H1 (cell line): ENCODE data around the gene MARCHF3. TPM values are rescaled to one million over a fixed set of nuclear protein-coding genes. Genes with fewer than 3 reads are reported as not detected.

ENCODE experiments used
- CTCF ChIA-PET: fragments of 300-600 bp; sonication (Branson Sonifier 250); formaldehyde crosslinking; loops from one replicate; lab custom pipeline; 2021; ENCODE audit not compliant: partially characterized antibody; lab: Charles Lee
- POLR2A ChIA-PET: fragments of 300-600 bp; sonication (Branson Sonifier 250); formaldehyde crosslinking; loops from one replicate; lab custom pipeline; 2021; ENCODE audit warnings: inconsistent platforms; ENCODE audit not compliant: partially characterized antibody; lab: Charles Lee
- DNase-seq, 2 experiments: peaks; one replicate each; pipeline versions ENCODE4 v3.0.0 to v3.0.0-alpha.2; 2010 to 2022; ENCODE audit warnings: low spot score in 2 of 2, low read depth in 1 of 2, mixed read lengths in 1 of 2
- FAIRE-seq: peaks from 2 replicates; lab custom pipeline; 2011; peaks lifted over from hg19 to GRCh38; lab: Jason Lieb, UNC
- H2AFZ ChIP-seq: 2 replicates; pipeline ENCODE4 v1.8.1; 2012; ENCODE audit warnings: low read length, inconsistent platforms
- H2AK5ac ChIP-seq: 2 replicates; pipeline ENCODE4 v1.6.1; 2013; ENCODE audit warnings: low read depth, low read length
- H2BK120ac ChIP-seq: replicated peaks from 2 replicates; pipeline ENCODE3; 2013; ENCODE audit warnings: low read depth, low read length, inconsistent platforms
- H2BK12ac ChIP-seq: 2 replicates; pipeline ENCODE4 v1.6.1; 2013; ENCODE audit warnings: low read depth, low read length
- H2BK15ac ChIP-seq: 2 replicates; pipeline ENCODE4 v1.6.1; 2013; ENCODE audit warnings: low read length
- H2BK20ac ChIP-seq: 2 replicates; pipeline ENCODE4 v1.6.1; 2013; ENCODE audit warnings: low read length
- H2BK5ac ChIP-seq: 2 replicates; pipeline ENCODE4 v1.6.1; 2013; ENCODE audit warnings: low read depth, low read length
- H3K14ac ChIP-seq: 2 replicates; pipeline ENCODE4 v1.6.1; 2013; ENCODE audit warnings: inconsistent platforms; ENCODE audit not compliant: insufficient read length
- H3K18ac ChIP-seq: 2 replicates; pipeline ENCODE4 v1.6.1; 2013; ENCODE audit warnings: low read length; ENCODE audit errors: extremely low read depth
- H3K23ac ChIP-seq: 2 replicates; pipeline ENCODE4 v1.6.1; 2013; ENCODE audit warnings: inconsistent platforms; ENCODE audit not compliant: insufficient read length
- H3K23me2 ChIP-seq: 2 replicates; pipeline ENCODE4 v1.6.1; 2013; ENCODE audit warnings: low read depth, low read length
- H3K27ac ChIP-seq: 2 replicates; pipeline ENCODE4 v1.6.1; 2011; ENCODE audit warnings: low read depth, low read length, inconsistent platforms
- H3K27me3 ChIP-seq, 4 experiments: replicated peaks in 1 of 4; 1 replicate in 1 of 4; 2 replicates in 3 of 4; pipeline versions ENCODE4 v1.6.1 to v1.8.1; 2011 to 2013; ENCODE audit warnings: low read length in 3 of 4, mild to moderate bottlenecking in 3 of 4, inconsistent platforms in 2 of 4, mixed read lengths in 2 of 4, moderate library complexity in 1 of 4; ENCODE audit not compliant: control insufficient read depth in 3 of 4, insufficient read depth in 3 of 4; ENCODE audit errors: extremely low read depth in 1 of 4
- H3K36me3 ChIP-seq, 4 experiments: 2 replicates each; pipeline versions ENCODE4 v1.6.1 to v1.8.1; 2011 to 2013; ENCODE audit warnings: mild to moderate bottlenecking in 4 of 4, low read length in 3 of 4, moderate library complexity in 2 of 4, control low read depth in 1 of 4, inconsistent platforms in 1 of 4; ENCODE audit not compliant: insufficient read depth in 4 of 4, control insufficient read depth in 2 of 4
- H3K4ac ChIP-seq: replicated peaks from 2 replicates; pipeline ENCODE3; 2013; ENCODE audit warnings: low read length, low read depth, mixed read lengths, inconsistent platforms; ENCODE audit not compliant: insufficient read length
- H3K4me1 ChIP-seq, 4 experiments: replicated peaks in 1 of 4; 1 replicate in 1 of 4; 2 replicates in 3 of 4; pipeline versions ENCODE4 v1.6.1 to v1.8.1; 2011 to 2013; ENCODE audit warnings: low read length in 3 of 4, inconsistent platforms in 2 of 4, mixed read lengths in 1 of 4; ENCODE audit not compliant: insufficient read depth in 4 of 4, control insufficient read depth in 3 of 4
- H3K4me2 ChIP-seq, 2 experiments: 2 replicates each; pipeline versions ENCODE4 v1.6.1 to v1.8.1; 2011 to 2013; ENCODE audit warnings: low read depth in 2 of 2, low read length in 2 of 2, control low read depth in 1 of 2, inconsistent platforms in 1 of 2, mild to moderate bottlenecking in 1 of 2; ENCODE audit not compliant: insufficient read depth in 1 of 2
- H3K4me3 ChIP-seq, 4 experiments: fragments of 200-600, 300-600 bp in 1 of 4; sonication (generic), shearing (Covaris generic), sonication (Bioruptor Twin) in 1 of 4; 2 replicates each; pipeline versions ENCODE4 v1.5.1 to v1.8.1; 2011 to 2016; ENCODE audit warnings: low read length in 4 of 4, low read depth in 3 of 4, control low read depth in 2 of 4, inconsistent platforms in 2 of 4, mild to moderate bottlenecking in 2 of 4, mixed read lengths in 1 of 4, moderate library complexity in 1 of 4; ENCODE audit not compliant: insufficient read depth in 2 of 4; ENCODE audit errors: extremely low read depth in 1 of 4
- H3K56ac ChIP-seq: replicated peaks from 2 replicates; pipeline ENCODE3; 2013; ENCODE audit warnings: low read depth, mild to moderate bottlenecking, mixed read lengths, low read length, inconsistent platforms; ENCODE audit not compliant: insufficient read length
- H3K79me1 ChIP-seq: 2 replicates; pipeline ENCODE4 v1.6.1; 2013; ENCODE audit warnings: low read depth, low read length, control low read depth
- H3K79me2 ChIP-seq, 2 experiments: 2 replicates each; pipeline versions ENCODE4 v1.6.1 to v1.8.1; 2012 to 2013; ENCODE audit warnings: low read length in 2 of 2, mild to moderate bottlenecking in 2 of 2, inconsistent platforms in 1 of 2; ENCODE audit not compliant: insufficient read depth in 2 of 2, control insufficient read depth in 1 of 2
- H3K9ac ChIP-seq, 4 experiments: replicated peaks in 1 of 4; 1 replicate in 1 of 4; 2 replicates in 3 of 4; pipeline versions ENCODE4 v1.6.1 to v1.8.1; 2011 to 2013; ENCODE audit warnings: low read depth in 3 of 4, low read length in 3 of 4, control low read depth in 2 of 4, mild to moderate bottlenecking in 2 of 4, moderate library complexity in 2 of 4, inconsistent platforms in 1 of 4; ENCODE audit errors: extremely low read depth in 1 of 4
- H3K9me3 ChIP-seq, 2 experiments: 2 replicates each; pipeline versions ENCODE4 v1.6.1 to v1.8.1; 2012 to 2013; ENCODE audit warnings: mild to moderate bottlenecking in 2 of 2, moderate library complexity in 2 of 2, control low read depth in 1 of 2, inconsistent platforms in 1 of 2, low read depth in 1 of 2, low read length in 1 of 2, mixed read lengths in 1 of 2; ENCODE audit not compliant: insufficient read depth in 2 of 2
- H4K20me1 ChIP-seq, 2 experiments: replicated peaks in 1 of 2; 2 replicates each; pipeline versions ENCODE3 to v1.8.1; 2011 to 2013; ENCODE audit warnings: inconsistent platforms in 2 of 2, low read length in 2 of 2, mild to moderate bottlenecking in 1 of 2; ENCODE audit not compliant: insufficient read depth in 2 of 2, control insufficient read depth in 1 of 2
- H4K5ac ChIP-seq: 2 replicates; pipeline ENCODE4 v1.6.1; 2013; ENCODE audit warnings: low read length, low read depth, mixed read lengths, inconsistent platforms; ENCODE audit not compliant: insufficient read length
- H4K8ac ChIP-seq: 2 replicates; pipeline ENCODE4 v1.8.0; 2013; ENCODE audit warnings: mild to moderate bottlenecking, moderate library complexity, low read length, inconsistent platforms; ENCODE audit not compliant: insufficient read depth; ENCODE audit errors: extremely low read depth
- H4K91ac ChIP-seq: replicated peaks from 2 replicates; pipeline ENCODE3; 2013; ENCODE audit warnings: low read length, mixed read lengths, inconsistent platforms; ENCODE audit not compliant: insufficient read length
- HDAC2 ChIP-seq, 2 experiments: fragments of 300-600 bp in 1 of 2; sonication (generic) in 1 of 2; IDR thresholded peaks; 2 replicates each; pipeline ENCODE4 v1.6.1; 2011 to 2012; ENCODE audit warnings: low read depth in 2 of 2, low read length in 2 of 2, mild to moderate bottlenecking in 2 of 2, moderate library complexity in 2 of 2, borderline replicate concordance in 1 of 2, inconsistent platforms in 1 of 2
- HDAC6 ChIP-seq: IDR thresholded peaks from one replicate; pipeline ENCODE4 v1.7.1; 2012; ENCODE audit warnings: low read depth, mild to moderate bottlenecking, inconsistent platforms, low read length, moderate library complexity
- NANOG ChIP-seq: IDR thresholded peaks from 2 replicates; pipeline ENCODE4 v1.6.1; 2011; ENCODE audit warnings: low read length, low read depth, mild to moderate bottlenecking, inconsistent platforms; ENCODE audit not compliant: insufficient read depth, poor library complexity, severe bottlenecking
- RNF2 ChIP-seq: fragments of 200-900, 300-1000 bp; sonication (generic); IDR thresholded peaks from 2 replicates; pipeline ENCODE4 v1.7.1; 2016; ENCODE audit warnings: borderline replicate concordance, low read depth, mild to moderate bottlenecking, antibody characterized with exemption, low read length; ENCODE audit not compliant: poor library complexity, severe bottlenecking; ENCODE audit errors: missing control alignments
- RXRA ChIP-seq: IDR thresholded peaks from 2 replicates; pipeline ENCODE4 v1.6.1; 2011; ENCODE audit warnings: low read depth, mild to moderate bottlenecking, low read length, moderate library complexity; ENCODE audit not compliant: insufficient read depth
- TEAD4 ChIP-seq: IDR thresholded peaks from 2 replicates; pipeline ENCODE4 v1.6.1; 2012; ENCODE audit warnings: low read depth, low read length, inconsistent platforms, mixed read lengths
- WGBS, 2 experiments: shearing (Covaris generic) in 1 of 2; methylation state at CpG; one replicate each; pipeline versions ENCODE4 v1.1.6 to v1.1.7; 2013 to 2015; ENCODE audit warnings: low lambda C conversion rate in 2 of 2, mixed read lengths in 2 of 2, inconsistent platforms in 1 of 2, low coverage in 1 of 2, missing lambda C conversion rate in 1 of 2; ENCODE audit not compliant: insufficient replicate concordance in 2 of 2, insufficient coverage in 1 of 2, insufficient read length in 1 of 2; ENCODE audit errors: extremely low coverage in 1 of 2, missing lambda C conversion rate in 1 of 2; 5-methylcytosine and 5-hydroxymethylcytosine counted together
- polyA plus RNA-seq, 7 experiments: library from polyadenylated mRNA; depleted of rRNA in 3 of 7; stranded (reverse) in 5 of 7; unstranded in 2 of 7; fragments of >200 nt in 5 of 7; fragments of 200-250 nt in 2 of 7; gene quantifications; 1 replicate in 5 of 7; 2 replicates in 1 of 7; 4 replicates in 1 of 7; pipeline versions ENCODE4 v1.2.1 to v1.2.3, GENCODE V29; 2011 to 2013; ENCODE audit warnings: missing spikeins in 2 of 7, mixed read lengths in 2 of 7
- total RNA-seq: library from RNA; stranded (reverse); fragmentation: NEBNext Ultra II Directional; extraction: Animal tissue kit (Norgen Biotek cat#: 25700); gene quantifications from 2 replicates; pipeline ENCODE4 v1.2.1, GENCODE V29; 2021

The MARCHF3 gene
- total and polyA plus RNA-seq, 2 of the 8 experiments (the other 6 are each of a cell fraction or from before 2014, with no cell fraction given) = 12.0 to 16.9 TPM

GRCh38 chr5:126970517-126971017 is 59.8 kb downstream of the MARCHF3 start:
- no peaks in the 10 kb centered on the region for H3K23me2 ChIP-seq
- H3K14ac ChIP-seq = no peak overlapping the region
- no peak overlapping the region for H2AFZ ChIP-seq
- POLR2A ChIA-PET = no interaction called here
- H4K20me1 ChIP-seq = no peaks in the 10 kb centered on the region
- H4K8ac ChIP-seq = no peak overlapping the region
- no peak overlapping the region for H2BK12ac ChIP-seq
- no peak overlapping the region for H4K5ac ChIP-seq
- no peak overlapping the region for H2AK5ac ChIP-seq
- peaks cover 2% of the 10 kb centered on the region; the same call in 1 of the 2 replicates for H3K79me1 ChIP-seq
- H3K18ac ChIP-seq = no peak overlapping the region
- no peak overlapping the region for H3K27ac ChIP-seq
- FAIRE-seq = no peak
- DNase-seq = no peak
- TF ChIP-seq TEAD4 (no peak), RNF2 (no peak), HDAC2 (IDR thresholded peaks at IDR 0.05; ENCODE audit: borderline replicate concordance in 1 of 2, low read depth in 2 of 2, low read length in 2 of 2) (no peak), RXRA (no peak), HDAC6 (no peak), NANOG (no peak)
- no peaks in the 10 kb centered on the region for H3K9me3 ChIP-seq
- 95% methylated on average over 2 of the region's 2 CpGs; no CpG with 5 or more reads in 1 of the 2 experiments for whole genome bisulfite sequencing, 2 experiments
- no peak overlapping the region for H2BK120ac ChIP-seq
- H3K4me2 ChIP-seq = no peak overlapping the region
- no peaks in the 10 kb centered on the region; a peak in 1 of 4 replicates for H3K79me2 ChIP-seq
- H3K9ac ChIP-seq = no peak overlapping the region
- peaks cover 0 to 12% (median 8%) of the 10 kb centered on the region in 4 experiments; a peak in 4 of 7 replicates for H3K4me1 ChIP-seq
- no peak overlapping the region for H2BK15ac ChIP-seq
- H3K27me3 ChIP-seq = no peaks in the 10 kb centered on the region
- H3K23ac ChIP-seq = no peak overlapping the region
- no peak overlapping the region for H4K91ac ChIP-seq
- H3K4ac ChIP-seq = no peak overlapping the region
- H3K36me3 ChIP-seq = no peaks in the 10 kb centered on the region
- H2BK20ac ChIP-seq = no peak overlapping the region
- H3K56ac ChIP-seq = no peak overlapping the region
- no peak overlapping the region for H3K4me3 ChIP-seq
- H2BK5ac ChIP-seq = no peak overlapping the region
- CTCF ChIA-PET = no interaction called here
